Measurements from ENCODE around the gene PSME2. TPM values are rescaled to one million over a fixed set of nuclear protein-coding genes. Genes with fewer than 3 reads are reported as not detected.

The PSME2 gene
- total and polyA plus RNA-seq, 4 donors: 59.4 to 136 (median 113) TPM

DNA sequence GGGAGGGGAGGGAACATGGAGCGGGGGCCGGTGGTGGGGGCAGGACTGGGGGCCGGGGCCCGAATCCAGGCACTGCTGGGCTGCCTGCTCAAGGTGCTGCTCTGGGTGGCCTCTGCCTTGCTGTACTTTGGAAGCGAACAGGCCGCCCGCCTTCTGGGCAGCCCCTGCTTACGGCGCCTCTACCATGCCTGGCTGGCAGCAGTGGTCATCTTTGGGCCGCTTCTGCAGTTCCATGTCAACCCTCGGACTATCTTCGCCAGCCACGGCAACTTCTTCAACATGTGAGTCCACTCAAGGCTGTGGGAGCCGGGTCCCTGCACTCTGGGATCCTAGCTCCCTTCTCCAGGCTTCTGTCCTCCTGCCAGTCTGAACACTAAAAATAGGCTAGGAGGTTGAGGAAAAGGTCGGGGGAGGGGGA, 14.9 kb downstream of the PSME2 start:
- no peaks in the 10 kb centered on the region for H3K27me3 ChIP-seq (ENCODE audit: control insufficient read depth, insufficient read depth, low read length)
- peaks cover 10% of the 10 kb centered on the region for H3K4me1 ChIP-seq (ENCODE audit: control insufficient read depth, insufficient read depth, low read length)
- 86% methylated on average over 13 of the region's 15 CpGs for WGBS (ENCODE audit: insufficient coverage)
- peaks cover 12% of the 10 kb centered on the region for H3K36me3 ChIP-seq (ENCODE audit: control insufficient read depth, insufficient read depth, low read length)
- DNase-seq (ENCODE audit: low read depth in 4 of 6, low spot score in 6 of 6): no peak
- no peaks in the 10 kb centered on the region for H3K9me3 ChIP-seq (ENCODE audit: control insufficient read depth, insufficient read depth, low read length)
- no peak overlapping the region for H3K4me3 ChIP-seq (ENCODE audit: low read depth, low read length)
- no peak overlapping the region for H3K27ac ChIP-seq (ENCODE audit: low read depth, low read length)

GRCh38 chr14:24130717-24131548, 15.5 kb downstream of the PSME2 start:
- Histone ChIP-seq H3K4me1 (ENCODE audit: control insufficient read depth, insufficient read depth, low read length) (peaks cover 7% of the 10 kb centered on the region), H3K36me3 (ENCODE audit: control insufficient read depth, insufficient read depth, low read length) (peaks cover 12% of the 10 kb centered on the region), H3K27me3 (ENCODE audit: control insufficient read depth, insufficient read depth, low read length) (no peaks in the 10 kb centered on the region), H3K4me3 (ENCODE audit: low read depth, low read length) (no peak overlapping the region), H3K27ac (ENCODE audit: low read depth, low read length) (no peak overlapping the region), H3K9me3 (ENCODE audit: control insufficient read depth, insufficient read depth, low read length) (no peaks in the 10 kb centered on the region)
- DNase-seq (ENCODE audit: low read depth in 4 of 6, low spot score in 6 of 6): no peak
- 73% methylated on average over 6 of the region's 7 CpGs for WGBS (ENCODE audit: insufficient coverage)

GRCh38 chr14:24130380-24130716, 16.1 kb downstream of the PSME2 start, which contains the start of gene FITM1:
FITM1 (plus strand) TSS chr14:24130659; CDS start chr14:24131564, 905 bp downstream.
- peaks cover 12% of the 10 kb centered on the region for H3K36me3 ChIP-seq (ENCODE audit: control insufficient read depth, insufficient read depth, low read length)
- DNase-seq (ENCODE audit: low read depth in 4 of 6, low spot score in 6 of 6): no peak
- peaks cover 4% of the 10 kb centered on the region for H3K4me1 ChIP-seq (ENCODE audit: control insufficient read depth, insufficient read depth, low read length)
- WGBS (ENCODE audit: insufficient coverage): 89% methylated on average over 4 of the region's 5 CpGs
- H3K4me3 ChIP-seq (ENCODE audit: low read depth, low read length): no peak within 1 kb of the TSS
- H3K27ac ChIP-seq (ENCODE audit: low read depth, low read length): no peak within 1 kb of the TSS
- no peaks in the 10 kb centered on the region for H3K27me3 ChIP-seq (ENCODE audit: control insufficient read depth, insufficient read depth, low read length)
- no peaks in the 10 kb centered on the region for H3K9me3 ChIP-seq (ENCODE audit: control insufficient read depth, insufficient read depth, low read length)

GRCh38 chr14:24129410-24129998, 16.9 kb downstream of the PSME2 start:
- no peaks in the 10 kb centered on the region for H3K9me3 ChIP-seq (ENCODE audit: control insufficient read depth, insufficient read depth, low read length)
- no peak for DNase-seq (ENCODE audit: low read depth in 4 of 6, low spot score in 6 of 6)
- no peak overlapping the region for H3K27ac ChIP-seq (ENCODE audit: low read depth, low read length)
- WGBS (ENCODE audit: insufficient coverage): 99% methylated on average over 4 of the region's 8 CpGs
- no peaks in the 10 kb centered on the region for H3K27me3 ChIP-seq (ENCODE audit: control insufficient read depth, insufficient read depth, low read length)
- no peaks in the 10 kb centered on the region for H3K4me1 ChIP-seq (ENCODE audit: control insufficient read depth, insufficient read depth, low read length)
- peaks cover 12% of the 10 kb centered on the region for H3K36me3 ChIP-seq (ENCODE audit: control insufficient read depth, insufficient read depth, low read length)
- no peak overlapping the region for H3K4me3 ChIP-seq (ENCODE audit: low read depth, low read length)

DNA sequence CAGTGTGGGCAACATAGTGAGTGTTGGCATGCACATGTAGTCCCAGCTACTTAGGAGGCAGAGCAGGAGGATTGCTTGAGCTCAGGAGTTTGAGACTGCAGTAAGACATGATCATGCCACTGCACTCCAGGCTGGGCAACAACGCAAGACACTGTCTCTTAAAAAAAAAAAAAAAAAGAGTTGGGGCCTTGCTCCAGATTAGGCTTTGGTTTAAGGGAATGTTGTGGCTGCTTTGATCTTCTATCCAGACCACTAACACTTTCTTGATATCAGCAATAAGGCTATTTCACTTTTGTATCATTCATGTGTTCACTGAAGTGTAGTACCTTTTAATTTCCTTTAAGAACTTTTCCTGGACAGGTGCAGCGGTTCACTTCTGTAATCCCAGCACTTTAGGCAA, 18.7 kb downstream of the PSME2 start:
- DNase-seq (ENCODE audit: low read depth in 4 of 6, low spot score in 6 of 6): no peak
- Histone ChIP-seq H3K27me3 (ENCODE audit: control insufficient read depth, insufficient read depth, low read length) (no peaks in the 10 kb centered on the region), H3K9me3 (ENCODE audit: control insufficient read depth, insufficient read depth, low read length) (no peaks in the 10 kb centered on the region), H3K27ac (ENCODE audit: low read depth, low read length) (no peak overlapping the region), H3K4me3 (ENCODE audit: low read depth, low read length) (no peak overlapping the region), H3K36me3 (ENCODE audit: control insufficient read depth, insufficient read depth, low read length) (peaks cover 20% of the 10 kb centered on the region), H3K4me1 (ENCODE audit: control insufficient read depth, insufficient read depth, low read length) (no peaks in the 10 kb centered on the region)
- 84% methylated on average over 2 of the region's 2 CpGs for WGBS (ENCODE audit: insufficient coverage)

DNA sequence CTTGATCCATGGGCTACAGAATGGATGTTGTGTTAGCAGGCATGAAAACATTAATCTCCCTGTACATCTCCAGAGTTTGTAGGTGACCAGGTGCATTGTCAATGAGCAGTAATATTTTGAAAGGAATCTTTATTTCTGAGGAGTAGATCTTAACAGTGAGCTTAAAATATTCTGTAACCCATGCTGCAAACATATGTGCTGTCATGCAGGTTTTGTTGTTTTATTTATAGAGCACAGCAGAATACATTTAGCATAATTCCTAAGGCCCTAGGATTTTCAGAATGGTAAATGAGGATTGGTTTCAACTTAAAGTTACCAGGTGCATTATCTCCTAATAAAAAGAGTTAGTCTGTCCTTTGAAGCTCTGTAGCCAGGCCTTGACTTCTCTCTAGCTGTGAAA, 19.5 kb downstream of the PSME2 start:
- Histone ChIP-seq H3K4me3 (ENCODE audit: low read depth, low read length) (no peak overlapping the region), H3K27me3 (ENCODE audit: control insufficient read depth, insufficient read depth, low read length) (no peaks in the 10 kb centered on the region), H3K9me3 (ENCODE audit: control insufficient read depth, insufficient read depth, low read length) (no peaks in the 10 kb centered on the region), H3K36me3 (ENCODE audit: control insufficient read depth, insufficient read depth, low read length) (peaks cover 20% of the 10 kb centered on the region), H3K27ac (ENCODE audit: low read depth, low read length) (no peak overlapping the region), H3K4me1 (ENCODE audit: control insufficient read depth, insufficient read depth, low read length) (no peaks in the 10 kb centered on the region)
- DNase-seq (ENCODE audit: low read depth in 4 of 6, low spot score in 6 of 6): no peak

- Histone ChIP-seq H3K4me3 (ENCODE audit: low read depth, low read length) (no peak overlapping the region), H3K27me3 (ENCODE audit: control insufficient read depth, insufficient read depth, low read length) (no peaks in the 10 kb centered on the region), H3K9me3 (ENCODE audit: control insufficient read depth, insufficient read depth, low read length) (no peaks in the 10 kb centered on the region), H3K27ac (ENCODE audit: low read depth, low read length) (no peak overlapping the region), H3K36me3 (ENCODE audit: control insufficient read depth, insufficient read depth, low read length) (peaks cover 45% of the 10 kb centered on the region), H3K4me1 (ENCODE audit: control insufficient read depth, insufficient read depth, low read length) (no peaks in the 10 kb centered on the region)
- WGBS (ENCODE audit: insufficient coverage): 88% methylated on average over 9 of the region's 9 CpGs
- no peak for DNase-seq (ENCODE audit: low read depth in 4 of 6, low spot score in 6 of 6)
Observed at GRCh38 chr14:24123424-24124417, 22.7 kb downstream of the PSME2 start.

GRCh38 chr14:24122898-24123297, 23.5 kb downstream of the PSME2 start:
- Histone ChIP-seq H3K9me3 (ENCODE audit: control insufficient read depth, insufficient read depth, low read length) (no peaks in the 10 kb centered on the region), H3K36me3 (ENCODE audit: control insufficient read depth, insufficient read depth, low read length) (peaks cover 51% of the 10 kb centered on the region), H3K27ac (ENCODE audit: low read depth, low read length) (no peak overlapping the region), H3K4me3 (ENCODE audit: low read depth, low read length) (no peak overlapping the region), H3K27me3 (ENCODE audit: control insufficient read depth, insufficient read depth, low read length) (no peaks in the 10 kb centered on the region), H3K4me1 (ENCODE audit: control insufficient read depth, insufficient read depth, low read length) (no peaks in the 10 kb centered on the region)
- DNase-seq (ENCODE audit: low read depth in 4 of 6, low spot score in 6 of 6): no peak
- 91% methylated on average over 7 of the region's 8 CpGs for WGBS (ENCODE audit: insufficient coverage)

DNA sequence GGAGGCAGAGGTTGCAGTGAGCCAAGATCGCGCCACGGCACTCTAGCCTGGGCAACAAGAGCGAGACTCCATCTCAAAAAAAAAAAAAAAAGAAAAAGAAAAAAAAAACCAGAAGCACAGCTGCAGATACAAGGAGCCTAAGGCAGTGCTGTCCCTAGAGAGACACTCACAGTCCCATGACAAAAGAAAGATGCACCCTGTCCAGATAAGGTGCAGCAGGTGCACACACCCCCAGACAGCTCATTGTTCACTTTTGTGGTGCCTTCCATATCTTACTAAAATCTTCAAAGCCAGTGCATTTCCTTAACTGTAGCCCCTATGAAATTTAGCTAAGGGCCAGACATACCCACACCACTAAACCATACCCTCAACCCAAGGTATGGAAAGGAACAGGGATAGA, 24.0 kb downstream of the PSME2 start:
- Histone ChIP-seq H3K36me3 (ENCODE audit: control insufficient read depth, insufficient read depth, low read length) (peaks cover 51% of the 10 kb centered on the region), H3K9me3 (ENCODE audit: control insufficient read depth, insufficient read depth, low read length) (no peaks in the 10 kb centered on the region), H3K27ac (ENCODE audit: low read depth, low read length) (no peak overlapping the region), H3K4me3 (ENCODE audit: low read depth, low read length) (no peak overlapping the region), H3K4me1 (ENCODE audit: control insufficient read depth, insufficient read depth, low read length) (no peaks in the 10 kb centered on the region), H3K27me3 (ENCODE audit: control insufficient read depth, insufficient read depth, low read length) (no peaks in the 10 kb centered on the region)
- no CpG with 5 or more reads among the region's 4 CpGs for WGBS (ENCODE audit: insufficient coverage)
- no peak for DNase-seq (ENCODE audit: low read depth in 4 of 6, low spot score in 6 of 6)

Data from spinal cord (tissue), 10 donors.